SK-N-SH (cell line): ENCODE data around the gene LRP10. TPM values are rescaled to one million over a fixed set of nuclear protein-coding genes. Genes with fewer than 3 reads are reported as not detected.

Experiments used
- CTCF ChIA-PET: fragments of 300-600, 350-600 bp; formaldehyde crosslinking; extraction: SDS; loops from one replicate; lab custom pipeline; 2021; lab: Yijun Ruan, JAX
- POLR2A ChIA-PET: fragments of 350-600 bp; sonication (Branson Sonifier 250); formaldehyde crosslinking; extraction: SDS; loops from one replicate; lab custom pipeline; 2020; ENCODE audit warnings: antibody characterized with exemption, inconsistent platforms; lab: Yijun Ruan, JAX
- DNase-seq: peaks from one replicate; pipeline ENCODE4 v3.0.0; 2012
- H2AFZ ChIP-seq: fragments of 200-600 bp; sonication (generic); 2 replicates; pipeline ENCODE4 v1.8.1; 2016; ENCODE audit warnings: antibody characterized with exemption, mild to moderate bottlenecking, low read depth
- H3F3A ChIP-seq: fragments of 200-600 bp; sonication (generic); replicated peaks from 2 replicates; pipeline ENCODE3; 2016; ENCODE audit warnings: antibody characterized with exemption, mild to moderate bottlenecking; ENCODE audit not compliant: insufficient read depth
- H3K27ac ChIP-seq, 2 experiments: fragments of 200-500 bp in 1 of 2; fragments of 200-600 bp in 1 of 2; sonication (Bioruptor generic) in 1 of 2; sonication (generic), shearing (Covaris generic) in 1 of 2; 2 replicates each; pipeline versions ENCODE4 v1.5.1 to v1.6.1; 2014 to 2016; ENCODE audit warnings: low read depth in 2 of 2, inconsistent platforms in 1 of 2, low read length in 1 of 2, mild to moderate bottlenecking in 1 of 2, mixed read lengths in 1 of 2
- H3K27me3 ChIP-seq: fragments of 200-600 bp; sonication (generic), shearing (Covaris generic); 2 replicates; pipeline ENCODE4 v1.6.1; 2016; ENCODE audit warnings: mixed run types; ENCODE audit not compliant: insufficient read depth
- H3K36me3 ChIP-seq, 2 experiments: fragments of 200-500 bp in 1 of 2; fragments of 200-600 bp in 1 of 2; sonication (Bioruptor generic) in 1 of 2; sonication (generic) in 1 of 2; replicated peaks in 1 of 2; 2 replicates each; pipeline versions ENCODE3 to v1.5.1; 2014 to 2016; ENCODE audit warnings: low read length in 1 of 2, mild to moderate bottlenecking in 1 of 2; ENCODE audit not compliant: insufficient read depth in 2 of 2, control insufficient read depth in 1 of 2
- H3K4me1 ChIP-seq, 2 experiments: fragments of 200-500 bp in 1 of 2; fragments of 200-600 bp in 1 of 2; sonication (Bioruptor generic) in 1 of 2; sonication (generic), shearing (Covaris generic) in 1 of 2; 2 replicates each; pipeline versions ENCODE4 v1.5.1 to v1.6.1; 2014 to 2016; ENCODE audit warnings: low read depth in 1 of 2, low read length in 1 of 2, mixed run types in 1 of 2; ENCODE audit not compliant: insufficient read depth in 2 of 2, control insufficient read depth in 1 of 2
- H3K4me2 ChIP-seq: fragments of 200-600 bp; sonication (generic), shearing (Covaris generic); 2 replicates; pipeline ENCODE4 v1.6.1; 2017; ENCODE audit warnings: mixed run types
- H3K4me3 ChIP-seq, 2 experiments: fragments of 200-500 bp in 1 of 2; fragments of 200-600 bp in 1 of 2; sonication (Bioruptor generic) in 1 of 2; sonication (generic), shearing (Covaris generic) in 1 of 2; 2 replicates each; pipeline versions ENCODE4 v1.5.1 to v1.8.1; 2014 to 2016; ENCODE audit warnings: low read depth in 2 of 2, inconsistent platforms in 1 of 2, low read length in 1 of 2, mild to moderate bottlenecking in 1 of 2, mixed read lengths in 1 of 2, moderate library complexity in 1 of 2
- H3K79me2 ChIP-seq: fragments of 200-600 bp; sonication (generic); 2 replicates; pipeline ENCODE4 v1.8.1; 2017; ENCODE audit warnings: mild to moderate bottlenecking; ENCODE audit not compliant: insufficient read depth
- H3K9ac ChIP-seq: fragments of 200-600 bp; sonication (generic); 2 replicates; pipeline ENCODE4 v1.6.1; 2017; ENCODE audit warnings: mixed run types
- H3K9me2 ChIP-seq: fragments of 200-600 bp; sonication (generic); 2 replicates; pipeline ENCODE4 v1.6.1; 2017; ENCODE audit warnings: mixed run types
- H3K9me3 ChIP-seq: fragments of 200-600 bp; sonication (generic); 2 replicates; pipeline ENCODE4 v1.6.1; 2017; ENCODE audit warnings: mixed run types, mild to moderate bottlenecking, moderate library complexity
- H4K20me1 ChIP-seq: fragments of 200-600 bp; sonication (generic); 2 replicates; pipeline ENCODE4 v1.6.1; 2017; ENCODE audit warnings: mild to moderate bottlenecking, mixed run types; ENCODE audit not compliant: insufficient read depth
- CHD2 ChIP-seq: fragments of 150-350 bp; IDR thresholded peaks from 2 replicates; pipeline ENCODE4 v1.6.1; 2018; ENCODE audit warnings: low read length; ENCODE audit not compliant: partially characterized antibody
- ELF1 ChIP-seq: IDR thresholded peaks from 2 replicates; pipeline ENCODE4 v1.4.0; 2012
- EP300 ChIP-seq, 2 experiments: IDR thresholded peaks; 2 replicates each; pipeline versions ENCODE4 v1.4.0 to v1.6.1; 2012; ENCODE audit warnings: borderline replicate concordance in 1 of 2, low read depth in 1 of 2, low read length in 1 of 2
- FOSL2 ChIP-seq: IDR thresholded peaks from 2 replicates; pipeline ENCODE4 v1.4.0; 2012; ENCODE audit warnings: low read depth, mild to moderate bottlenecking, moderate library complexity, borderline replicate concordance
- FOXJ3 ChIP-seq: sonication (generic); formaldehyde crosslinking; IDR thresholded peaks from 2 replicates; pipeline ENCODE4 v1.5.1; 2020; ENCODE audit warnings: mild to moderate bottlenecking, missing genetic modification reagents
- FOXM1 ChIP-seq: IDR thresholded peaks from 2 replicates; pipeline ENCODE4 v1.4.0; 2012; ENCODE audit warnings: low read depth, mild to moderate bottlenecking
- GATA2 ChIP-seq: sonication (generic); formaldehyde crosslinking; IDR thresholded peaks from 2 replicates; pipeline ENCODE4 v1.5.0; 2020; ENCODE audit warnings: mild to moderate bottlenecking, missing genetic modification reagents
- JUND ChIP-seq: IDR thresholded peaks from 2 replicates; pipeline ENCODE4 v1.4.0; 2012
- MEF2A ChIP-seq: IDR thresholded peaks from 2 replicates; pipeline ENCODE4 v1.4.0; 2012; ENCODE audit warnings: low read depth, borderline replicate concordance
- NFIC ChIP-seq: IDR thresholded peaks from 2 replicates; pipeline ENCODE4 v1.4.0; 2012; ENCODE audit warnings: borderline replicate concordance
- NRF1 ChIP-seq: IDR thresholded peaks from 2 replicates; pipeline ENCODE4 v1.6.1; 2012; ENCODE audit warnings: low read depth, mild to moderate bottlenecking, low read length
- PBX3 ChIP-seq: IDR thresholded peaks from 2 replicates; pipeline ENCODE4; 2012
- RAD21 ChIP-seq: IDR thresholded peaks from 2 replicates; pipeline ENCODE4 v1.6.1; 2012; ENCODE audit warnings: mild to moderate bottlenecking, low read length
- RCOR1 ChIP-seq: fragments of 150-350 bp; IDR thresholded peaks from 2 replicates; pipeline ENCODE4 v1.6.1; 2017; ENCODE audit warnings: antibody characterized with exemption, low read length
- RFX5 ChIP-seq: IDR thresholded peaks from 2 replicates; pipeline ENCODE4 v1.6.1; 2012; ENCODE audit warnings: mild to moderate bottlenecking, improper control_type of control experiment, low read length
- SIN3A ChIP-seq: IDR thresholded peaks from 2 replicates; pipeline ENCODE4 v1.6.1; 2012; ENCODE audit warnings: low read depth, mild to moderate bottlenecking, low read length, moderate library complexity, borderline replicate concordance
- SMC3 ChIP-seq: IDR thresholded peaks from 2 replicates; pipeline ENCODE4 v1.6.1; 2012; ENCODE audit warnings: low read depth, low read length, improper control_type of control experiment
- TCF12 ChIP-seq: IDR thresholded peaks from 2 replicates; pipeline ENCODE4 v1.4.0; 2012
- YY1 ChIP-seq: IDR thresholded peaks from 2 replicates; pipeline ENCODE4 v1.4.0; 2012; ENCODE audit warnings: low read depth, mild to moderate bottlenecking
- WGBS: methylation state at CpG from one replicate; pipeline ENCODE4 v1.1.6; 2017; ENCODE audit warnings: low lambda C conversion rate; 5-methylcytosine and 5-hydroxymethylcytosine counted together
- polyA plus RNA-seq, 3 experiments: library from polyadenylated mRNA; depleted of rRNA; stranded (reverse); fragments of >200 nt; gene quantifications; 2 replicates each; pipeline ENCODE4 v1.2.3, GENCODE V29; 2012
- TF ChIP-seq, protein P1 (sequence below): fragments of 200-600 bp; sonication (generic); IDR thresholded peaks from 2 replicates; pipeline ENCODE4 v1.6.1; 2017; ENCODE audit warnings: antibody characterized with exemption, mild to moderate bottlenecking, moderate library complexity
- TF ChIP-seq, protein P2 (sequence below): fragments of 150-350 bp; IDR thresholded peaks from 2 replicates; pipeline ENCODE4 v1.6.1; 2016; ENCODE audit warnings: mild to moderate bottlenecking, low read depth, low read length

The LRP10 gene
- polyA plus RNA-seq, 1 of the 3 experiments (the other 2 are of a cell fraction): 117 TPM

DNA sequence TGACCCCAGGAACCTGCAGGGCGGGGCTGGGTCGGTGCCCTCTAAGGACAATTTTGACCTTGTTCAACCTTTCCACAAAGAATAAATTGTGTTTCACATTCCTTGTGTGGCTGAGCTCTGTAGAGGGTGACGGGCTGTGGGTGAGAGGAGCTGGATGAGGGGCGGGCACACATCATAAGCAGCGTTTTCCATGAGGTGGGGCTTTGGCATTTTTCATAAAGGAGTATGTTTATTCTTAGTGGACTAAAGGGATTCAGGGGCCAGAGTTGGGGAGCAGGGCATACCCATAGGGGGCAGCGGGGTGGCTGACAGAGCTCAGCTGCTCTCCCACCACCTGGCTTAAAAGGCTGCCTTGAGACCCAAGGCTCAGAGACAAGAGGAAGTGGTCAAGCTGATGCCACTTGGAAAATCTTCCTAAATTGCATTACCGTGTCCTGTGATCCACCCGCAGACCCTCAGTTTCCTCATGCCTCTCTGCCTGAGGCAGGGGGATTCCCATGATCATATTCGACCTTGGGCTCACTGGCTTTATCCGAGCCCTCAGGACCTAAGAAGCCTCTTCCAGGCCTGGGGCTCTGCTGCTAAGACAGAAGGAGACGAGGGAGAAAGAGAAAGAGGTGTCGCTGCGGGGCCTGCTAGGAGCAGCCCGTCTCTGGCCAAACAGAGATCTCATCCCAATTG is 23.7 kb upstream of the LRP10 start:
- DNase-seq: peak; percentile 57
- no peak overlapping the region for H3K4me3 ChIP-seq
- H3K36me3 ChIP-seq: peaks cover 0 to 9% of the 10 kb centered on the region in 2 experiments
- peak overlapping the region; percentile 53 to 90 for H3K27ac ChIP-seq
- ChIA-PET CTCF (interaction anchor here (1.1 to 18.5 kb wide), 9 partner anchors 11 to 291 kb away, joined by 3 to 472 read pairs (median 4); partner anchors contain the start of genes MMP14, MRPL52, REM2 and SLC7A7), POLR2A (interaction anchor here (0.7 to 2.8 kb wide), 7 partner anchors 10 to 80 kb away, joined by 3 to 16 read pairs (median 5); partner anchors contain the start of gene REM2)
- no peaks in the 10 kb centered on the region for H3K9me3 ChIP-seq
- H3K9ac ChIP-seq: peak overlapping the region; percentile 55; the same call in 1 of the 2 replicates
- H3K4me1 ChIP-seq: peaks cover 26 to 36% of the 10 kb centered on the region in 2 experiments
- no peaks in the 10 kb centered on the region for H4K20me1 ChIP-seq
- no peaks in the 10 kb centered on the region; the same call in 1 of the 2 replicates for H3K79me2 ChIP-seq
- H3K27me3 ChIP-seq: no peaks in the 10 kb centered on the region
- H3K9me2 ChIP-seq: no peaks in the 10 kb centered on the region
- peak overlapping the region; percentile 47; the same call in 1 of the 2 replicates for H3K4me2 ChIP-seq
- H3F3A ChIP-seq: peaks cover 18% of the 10 kb centered on the region
- 94% methylated on average over 13 of the region's 14 CpGs for WGBS
- peak overlapping the region; percentile 41; the same call in 1 of the 2 replicates for H2AFZ ChIP-seq
- TF ChIP-seq SIN3A: no peak
- no peak for TF ChIP-seq FOSL2
- TF ChIP-seq RFX5: no peak
- no peak for TF ChIP-seq RAD21
- TF ChIP-seq FOXJ3: no peak
- TF ChIP-seq, protein P1, sequence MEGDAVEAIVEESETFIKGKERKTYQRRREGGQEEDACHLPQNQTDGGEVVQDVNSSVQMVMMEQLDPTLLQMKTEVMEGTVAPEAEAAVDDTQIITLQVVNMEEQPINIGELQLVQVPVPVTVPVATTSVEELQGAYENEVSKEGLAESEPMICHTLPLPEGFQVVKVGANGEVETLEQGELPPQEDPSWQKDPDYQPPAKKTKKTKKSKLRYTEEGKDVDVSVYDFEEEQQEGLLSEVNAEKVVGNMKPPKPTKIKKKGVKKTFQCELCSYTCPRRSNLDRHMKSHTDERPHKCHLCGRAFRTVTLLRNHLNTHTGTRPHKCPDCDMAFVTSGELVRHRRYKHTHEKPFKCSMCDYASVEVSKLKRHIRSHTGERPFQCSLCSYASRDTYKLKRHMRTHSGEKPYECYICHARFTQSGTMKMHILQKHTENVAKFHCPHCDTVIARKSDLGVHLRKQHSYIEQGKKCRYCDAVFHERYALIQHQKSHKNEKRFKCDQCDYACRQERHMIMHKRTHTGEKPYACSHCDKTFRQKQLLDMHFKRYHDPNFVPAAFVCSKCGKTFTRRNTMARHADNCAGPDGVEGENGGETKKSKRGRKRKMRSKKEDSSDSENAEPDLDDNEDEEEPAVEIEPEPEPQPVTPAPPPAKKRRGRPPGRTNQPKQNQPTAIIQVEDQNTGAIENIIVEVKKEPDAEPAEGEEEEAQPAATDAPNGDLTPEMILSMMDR: peak; percentile 34

GRCh38 chr14:22848351-22849164 is 23.0 kb upstream of the LRP10 start:
- H3F3A ChIP-seq: peaks cover 18% of the 10 kb centered on the region
- H3K9me2 ChIP-seq: no peaks in the 10 kb centered on the region
- no peaks in the 10 kb centered on the region; the same call in 1 of the 2 replicates for H3K79me2 ChIP-seq
- WGBS: 30% methylated on average over 12 of the region's 12 CpGs
- H3K36me3 ChIP-seq: peaks cover 0 to 4% of the 10 kb centered on the region in 2 experiments
- peak overlapping the region; percentile 55; the same call in 1 of the 2 replicates for H3K9ac ChIP-seq
- no peaks in the 10 kb centered on the region for H4K20me1 ChIP-seq
- H3K9me3 ChIP-seq: no peaks in the 10 kb centered on the region
- POLR2A ChIA-PET: interaction anchor here (0.6 to 2.8 kb wide), 13 partner anchors 9 to 82 kb away, joined by 3 to 16 read pairs (median 4); partner anchors contain the start of genes OXA1L, RBM23 and REM2
- H3K27me3 ChIP-seq: no peaks in the 10 kb centered on the region
- CTCF ChIA-PET: interaction anchor here (0.9 to 18.5 kb wide), 11 partner anchors 11 to 306 kb away, joined by 3 to 472 read pairs (median 4); partner anchors contain the start of genes MMP14, MRPL52, REM2 and SLC7A7
- H3K4me2 ChIP-seq: peak overlapping the region; percentile 34; the same call in 1 of the 2 replicates
- peak; percentile 90 for DNase-seq
- peaks cover 31 to 36% of the 10 kb centered on the region in 2 experiments for H3K4me1 ChIP-seq
- H3K27ac ChIP-seq: peak overlapping the region; percentile 53 to 90
- H3K4me3 ChIP-seq: no peak overlapping the region
- peak overlapping the region; percentile 41; the same call in 1 of the 2 replicates for H2AFZ ChIP-seq
- TF ChIP-seq YY1 (no peak), NRF1 (no peak), CHD2 (peak; percentile 6), RAD21 (no peak), JUND (no peak), ELF1 (no peak), TCF12 (no peak), MEF2A (no peak), FOXJ3 (no peak), EP300 (IDR thresholded peaks at IDR 0.05; ENCODE audit: borderline replicate concordance in 1 of 2, low read depth in 1 of 2, low read length in 1 of 2) (peak in 1 of 2 experiments; percentile 53; a peak in 1 of 4 replicates), PBX3 (peak; percentile 45), NFIC (peak; percentile 18; the same call in 1 of the 2 replicates), GATA2 (CRISPR knock-in tag) (peak; percentile 83), RCOR1 (0 out of 2 replicates have a peak, but pooled peaks have one; percentile 5), SMC3 (no peak), FOXM1 (no peak)
- TF ChIP-seq, protein P2, sequence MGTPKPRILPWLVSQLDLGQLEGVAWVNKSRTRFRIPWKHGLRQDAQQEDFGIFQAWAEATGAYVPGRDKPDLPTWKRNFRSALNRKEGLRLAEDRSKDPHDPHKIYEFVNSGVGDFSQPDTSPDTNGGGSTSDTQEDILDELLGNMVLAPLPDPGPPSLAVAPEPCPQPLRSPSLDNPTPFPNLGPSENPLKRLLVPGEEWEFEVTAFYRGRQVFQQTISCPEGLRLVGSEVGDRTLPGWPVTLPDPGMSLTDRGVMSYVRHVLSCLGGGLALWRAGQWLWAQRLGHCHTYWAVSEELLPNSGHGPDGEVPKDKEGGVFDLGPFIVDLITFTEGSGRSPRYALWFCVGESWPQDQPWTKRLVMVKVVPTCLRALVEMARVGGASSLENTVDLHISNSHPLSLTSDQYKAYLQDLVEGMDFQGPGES: no peak
